HFFc6 (cell line): ENCODE data around the gene SUSD1. TPM values are rescaled to one million over a fixed set of nuclear protein-coding genes. Genes with fewer than 3 reads are reported as not detected.

Experiments
- DNase-seq: peaks from one replicate; pipeline ENCODE4 v3.0.0-alpha.2; 2018
- H3K27ac Mint-ChIP-seq: 2 replicates; pipeline ENCODE4 v1.8.0; 2020; ENCODE audit warnings: mild to moderate bottlenecking, mixed read lengths
- H3K27me3 Mint-ChIP-seq: 2 replicates; pipeline ENCODE4 v1.8.0; 2021; ENCODE audit warnings: mild to moderate bottlenecking, moderate library complexity, mixed read lengths; ENCODE audit not compliant: insufficient read depth
- H3K36me3 Mint-ChIP-seq: 2 replicates; pipeline ENCODE4 v1.8.0; 2021; ENCODE audit warnings: low read depth, mixed read lengths
- H3K4me1 Mint-ChIP-seq: 2 replicates; pipeline ENCODE4 v1.8.0; 2020; ENCODE audit warnings: low read depth, mixed read lengths
- H3K4me3 Mint-ChIP-seq: 2 replicates; pipeline ENCODE4 v1.8.0; 2020; ENCODE audit warnings: mild to moderate bottlenecking, moderate library complexity, mixed read lengths
- H3K9me3 Mint-ChIP-seq: 2 replicates; pipeline ENCODE4 v1.8.0; 2020; ENCODE audit warnings: mild to moderate bottlenecking, mixed read lengths
- CTCF ChIP-seq: fragments of 200-600 bp; sonication (generic); IDR thresholded peaks from 2 replicates; pipeline ENCODE4 v1.5.0; 2021; ENCODE audit warnings: antibody characterized with exemption, mild to moderate bottlenecking
- total RNA-seq, 6 experiments: library from RNA; stranded (reverse); fragmentation: NEBNext Ultra II Directional; extraction: Animal tissue kit (Norgen Biotek cat#: 25700); gene quantifications; 2 replicates in 1 of 6; 3 replicates in 5 of 6; pipeline ENCODE4 v1.2.3, GENCODE V29; 2021

Gene SUSD1
- total RNA-seq, 6 experiments from 2014 or later = 3.5 to 9.4 (median 8.2) TPM

- Mint-ChIP-seq H3K27ac (no peak overlapping the region), H3K4me1 (peaks cover 24% of the 10 kb centered on the region)
- TF ChIP-seq CTCF = no peak
Measured at GRCh38 chr9:112115109-112115508, 60.0 kb downstream of the SUSD1 start.

GRCh38 chr9:112112941-112113681 lies 62.0 kb downstream of the SUSD1 start:
- peak overlapping the region; percentile 86 for H3K27ac Mint-ChIP-seq
- DNase-seq = no peak

More at GRCh38 chr9:112115109-112115508, 60.0 kb downstream of the SUSD1 start:
- H3K9me3 Mint-ChIP-seq = no peaks in the 10 kb centered on the region
- H3K36me3 Mint-ChIP-seq = no peaks in the 10 kb centered on the region
- DNase-seq = no peak
- H3K4me3 Mint-ChIP-seq = no peak overlapping the region
- peaks cover 2% of the 10 kb centered on the region; the same call in 1 of the 2 replicates for H3K27me3 Mint-ChIP-seq

GRCh38 chr9:112112519-112112918 lies 62.6 kb downstream of the SUSD1 start:
- Mint-ChIP-seq H3K27me3 (peaks cover 2% of the 10 kb centered on the region; the same call in 1 of the 2 replicates), H3K36me3 (no peaks in the 10 kb centered on the region), H3K27ac (peak overlapping the region; percentile 86)

More at GRCh38 chr9:112112941-112113681, 62.0 kb downstream of the SUSD1 start:
- Mint-ChIP-seq H3K36me3 (no peaks in the 10 kb centered on the region), H3K4me1 (peaks cover 24% of the 10 kb centered on the region), H3K27me3 (peaks cover 2% of the 10 kb centered on the region; the same call in 1 of the 2 replicates), H3K9me3 (no peaks in the 10 kb centered on the region), H3K4me3 (peak overlapping the region; percentile 55)
- TF ChIP-seq CTCF = peak; percentile 47

GRCh38 chr9:112111461-112111860 lies 63.6 kb downstream of the SUSD1 start:
- Mint-ChIP-seq H3K4me1 (peaks cover 24% of the 10 kb centered on the region), H3K27ac (no peak overlapping the region), H3K27me3 (peaks cover 2% of the 10 kb centered on the region; the same call in 1 of the 2 replicates), H3K9me3 (no peaks in the 10 kb centered on the region), H3K4me3 (no peak overlapping the region), H3K36me3 (no peaks in the 10 kb centered on the region)
- DNase-seq = no peak
- TF ChIP-seq CTCF = no peak

More at GRCh38 chr9:112112519-112112918, 62.6 kb downstream of the SUSD1 start:
- no peak for TF ChIP-seq CTCF
- no peaks in the 10 kb centered on the region for H3K9me3 Mint-ChIP-seq
- peaks cover 24% of the 10 kb centered on the region for H3K4me1 Mint-ChIP-seq
- peak; percentile 75 for DNase-seq
- peak overlapping the region; percentile 55 for H3K4me3 Mint-ChIP-seq

- H3K27ac Mint-ChIP-seq = no peak overlapping the region; the same call in 1 of the 2 replicates
- TF ChIP-seq CTCF = no peak
- no peak for DNase-seq
- H3K4me1 Mint-ChIP-seq = peaks cover 18% of the 10 kb centered on the region
- peaks cover 2% of the 10 kb centered on the region; the same call in 1 of the 2 replicates for H3K27me3 Mint-ChIP-seq
- no peaks in the 10 kb centered on the region for H3K36me3 Mint-ChIP-seq
- H3K4me3 Mint-ChIP-seq = no peak overlapping the region
- H3K9me3 Mint-ChIP-seq = no peaks in the 10 kb centered on the region
Measured at GRCh38 chr9:112110777-112111113, 64.4 kb downstream of the SUSD1 start.
